Dendritic cell treated with granulocyte-macrophage colony-stimulating factor and Interleukin-4, amounts not matched to agents 40 ng/mL and 50 ng/mL, for 4 days (primary cell): Measurements from ENCODE around the gene SLC6A7.

ENCODE experiments used
- H3K27ac Mint-ChIP-seq: one replicate; pipeline ENCODE4 v1.8.0; 2022; ENCODE audit warnings: mild to moderate bottlenecking, mixed read lengths
- H3K27me3 Mint-ChIP-seq: one replicate; pipeline ENCODE4 v1.8.0; 2022; ENCODE audit warnings: mild to moderate bottlenecking, mixed read lengths
- H3K36me3 Mint-ChIP-seq: one replicate; pipeline ENCODE4 v1.8.0; 2022; ENCODE audit warnings: low read depth, mixed read lengths
- H3K4me1 Mint-ChIP-seq: one replicate; pipeline ENCODE4 v1.8.0; 2022; ENCODE audit warnings: low read depth, mixed read lengths
- H3K4me3 Mint-ChIP-seq: one replicate; pipeline ENCODE4 v1.8.0; 2022; ENCODE audit warnings: mild to moderate bottlenecking, moderate library complexity, mixed read lengths
- H3K9me3 Mint-ChIP-seq: one replicate; pipeline ENCODE4 v1.8.0; 2022; ENCODE audit warnings: mixed read lengths
- intact Hi-C: fragments of 100-400 bp; cut with micrococcal nuclease; formaldehyde crosslinking; loops from one replicate; pipeline ENCODE4 v1.15.0; 2022

SLC6A7 gene

GRCh38 chr5:150234576-150235499 lies 45.0 kb downstream of the SLC6A7 start:
- Mint-ChIP-seq H3K27ac (peak overlapping the region; percentile 74), H3K9me3 (no peaks in the 10 kb centered on the region), H3K4me1 (peaks cover 27% of the 10 kb centered on the region), H3K36me3 (no peaks in the 10 kb centered on the region), H3K4me3 (no peak overlapping the region), H3K27me3 (peaks cover 1% of the 10 kb centered on the region)
- intact Hi-C loops, result no loop called here

GRCh38 chr5:150235500-150235854 lies 45.6 kb downstream of the SLC6A7 start:
- H3K4me1 Mint-ChIP-seq, result peaks cover 27% of the 10 kb centered on the region
- H3K4me3 Mint-ChIP-seq, result no peak overlapping the region
- H3K27ac Mint-ChIP-seq, result peak overlapping the region; percentile 74
- peaks cover 1% of the 10 kb centered on the region for H3K27me3 Mint-ChIP-seq
- intact Hi-C loops, result no loop called here
- H3K9me3 Mint-ChIP-seq, result no peaks in the 10 kb centered on the region
- no peaks in the 10 kb centered on the region for H3K36me3 Mint-ChIP-seq

GRCh38 chr5:150236313-150236712 lies 46.5 kb downstream of the SLC6A7 start:
- Mint-ChIP-seq H3K27ac (no peak overlapping the region), H3K4me1 (peaks cover 30% of the 10 kb centered on the region), H3K9me3 (no peaks in the 10 kb centered on the region), H3K4me3 (no peak overlapping the region), H3K27me3 (peaks cover 1% of the 10 kb centered on the region), H3K36me3 (no peaks in the 10 kb centered on the region)
- intact Hi-C loops, result no loop called here

GRCh38 chr5:150236981-150237754 lies 47.3 kb downstream of the SLC6A7 start:
- Mint-ChIP-seq H3K9me3 (no peaks in the 10 kb centered on the region), H3K4me3 (no peak overlapping the region), H3K27me3 (peaks cover 4% of the 10 kb centered on the region), H3K4me1 (peaks cover 35% of the 10 kb centered on the region), H3K27ac (no peak overlapping the region), H3K36me3 (no peaks in the 10 kb centered on the region)
- intact Hi-C loops, result no loop called here

GRCh38 chr5:150238646-150239045 lies 48.8 kb downstream of the SLC6A7 start:
- no peaks in the 10 kb centered on the region for H3K36me3 Mint-ChIP-seq
- intact Hi-C loops, result no loop called here
- no peaks in the 10 kb centered on the region for H3K9me3 Mint-ChIP-seq
- H3K27me3 Mint-ChIP-seq, result peaks cover 6% of the 10 kb centered on the region
- H3K4me3 Mint-ChIP-seq, result no peak overlapping the region
- H3K4me1 Mint-ChIP-seq, result peaks cover 27% of the 10 kb centered on the region
- no peak overlapping the region for H3K27ac Mint-ChIP-seq

- H3K27ac Mint-ChIP-seq, result no peak overlapping the region
- peaks cover 21% of the 10 kb centered on the region for H3K4me1 Mint-ChIP-seq
- intact Hi-C loops, result no loop called here
- no peaks in the 10 kb centered on the region for H3K36me3 Mint-ChIP-seq
- H3K4me3 Mint-ChIP-seq, result no peak overlapping the region
- no peaks in the 10 kb centered on the region for H3K9me3 Mint-ChIP-seq
- H3K27me3 Mint-ChIP-seq, result peaks cover 6% of the 10 kb centered on the region
Measured at GRCh38 chr5:150239099-150239793, 49.4 kb downstream of the SLC6A7 start.

- H3K9me3 Mint-ChIP-seq, result no peaks in the 10 kb centered on the region
- no peak overlapping the region for H3K27ac Mint-ChIP-seq
- no peaks in the 10 kb centered on the region for H3K36me3 Mint-ChIP-seq
- peaks cover 16% of the 10 kb centered on the region for H3K4me1 Mint-ChIP-seq
- intact Hi-C loops, result no loop called here
- H3K27me3 Mint-ChIP-seq, result peaks cover 6% of the 10 kb centered on the region
- no peak overlapping the region for H3K4me3 Mint-ChIP-seq
Measured at GRCh38 chr5:150239794-150240122, 49.9 kb downstream of the SLC6A7 start.

GRCh38 chr5:150241298-150242160 lies 51.7 kb downstream of the SLC6A7 start:
- Mint-ChIP-seq H3K9me3 (no peaks in the 10 kb centered on the region), H3K36me3 (no peaks in the 10 kb centered on the region), H3K4me1 (peaks cover 8% of the 10 kb centered on the region), H3K4me3 (no peak overlapping the region), H3K27me3 (peaks cover 6% of the 10 kb centered on the region), H3K27ac (peak overlapping the region; percentile 18)
- intact Hi-C loops, result no loop called here

GRCh38 chr5:150242251-150242894 lies 52.5 kb downstream of the SLC6A7 start:
- Mint-ChIP-seq H3K4me1 (peaks cover 8% of the 10 kb centered on the region), H3K9me3 (no peaks in the 10 kb centered on the region), H3K27me3 (peaks cover 6% of the 10 kb centered on the region), H3K4me3 (no peak overlapping the region), H3K27ac (no peak overlapping the region), H3K36me3 (no peaks in the 10 kb centered on the region)
- intact Hi-C loops, result no loop called here

GRCh38 chr5:150243590-150243989 lies 53.7 kb downstream of the SLC6A7 start:
- Mint-ChIP-seq H3K4me3 (no peak overlapping the region), H3K27ac (no peak overlapping the region), H3K9me3 (no peaks in the 10 kb centered on the region), H3K36me3 (no peaks in the 10 kb centered on the region), H3K4me1 (peaks cover 8% of the 10 kb centered on the region), H3K27me3 (peaks cover 6% of the 10 kb centered on the region)
- intact Hi-C loops, result no loop called here

- Mint-ChIP-seq H3K9me3 (no peaks in the 10 kb centered on the region), H3K27me3 (peaks cover 4% of the 10 kb centered on the region), H3K27ac (no peak overlapping the region), H3K4me3 (no peak overlapping the region), H3K36me3 (no peaks in the 10 kb centered on the region), H3K4me1 (peaks cover 8% of the 10 kb centered on the region)
- intact Hi-C loops, result no loop called here
Measured at GRCh38 chr5:150244209-150244608, 54.3 kb downstream of the SLC6A7 start.

- Mint-ChIP-seq H3K4me1 (peaks cover 8% of the 10 kb centered on the region), H3K36me3 (no peaks in the 10 kb centered on the region), H3K27me3 (peaks cover 8% of the 10 kb centered on the region), H3K9me3 (no peaks in the 10 kb centered on the region), H3K4me3 (no peak overlapping the region), H3K27ac (no peak overlapping the region)
- intact Hi-C loops, result no loop called here
Measured at GRCh38 chr5:150245111-150245789, 55.4 kb downstream of the SLC6A7 start.
